Measurements from ENCODE around the gene NUDT17. TPM values are rescaled to one million over a fixed set of nuclear protein-coding genes. Genes with fewer than 3 reads are reported as not detected.

Gene NUDT17
- total and polyA plus RNA-seq, 11 donors: 0.71 to 10.9 (median 4.2) TPM

DNA sequence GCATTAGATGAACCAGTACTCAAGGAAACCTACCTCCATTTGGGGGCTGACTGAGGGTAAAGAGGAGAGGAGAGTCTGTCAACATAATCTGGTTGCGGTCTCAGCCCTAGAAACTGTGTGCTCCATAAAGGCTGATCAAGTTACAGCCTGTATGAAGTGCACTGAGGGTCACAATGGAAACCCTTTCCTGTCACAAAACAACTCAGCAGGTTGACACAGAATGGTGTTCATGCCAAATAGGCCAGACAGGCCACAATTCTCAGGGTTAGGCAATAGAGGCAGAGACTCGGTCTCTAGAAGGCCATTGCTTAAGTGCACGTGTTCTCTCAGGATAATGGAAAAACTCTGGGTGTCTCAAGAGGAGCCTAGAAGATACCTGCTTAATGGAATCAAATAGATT lies 44.3 kb downstream of the NUDT17 start:
- no peaks in the 10 kb centered on the region for H3K27me3 ChIP-seq
- ATAC-seq (no peak), DNase-seq (no peak)
- peaks cover 3 to 42% (median 31%) of the 10 kb centered on the region in 12 donors for H3K4me1 ChIP-seq
- intact Hi-C loops (cut with DNase I): loop anchor here in 8 of 10 donors (2.0 to 10.0 kb wide), 5 partner anchors 21 to 125 kb away; partner anchors contain the start of gene ITGA10 (in 2 of the 8)
- 50 to 74% (median 72%) methylated on average over 3 of the region's 3 CpGs for WGBS, 4 donors
- H3K36me3 ChIP-seq: no peaks in the 10 kb centered on the region
- H3K4me3 ChIP-seq: no peak overlapping the region
- no peak for TF ChIP-seq CTCF (IDR thresholded peaks at IDR 0.05)
- no peak for TF ChIP-seq POLR2A (IDR thresholded peaks at IDR 0.05)
- no peaks in the 10 kb centered on the region for H3K9me3 ChIP-seq
- peak overlapping the region in 2 of 12 donors; percentile 5 to 80 for H3K27ac ChIP-seq

DNA sequence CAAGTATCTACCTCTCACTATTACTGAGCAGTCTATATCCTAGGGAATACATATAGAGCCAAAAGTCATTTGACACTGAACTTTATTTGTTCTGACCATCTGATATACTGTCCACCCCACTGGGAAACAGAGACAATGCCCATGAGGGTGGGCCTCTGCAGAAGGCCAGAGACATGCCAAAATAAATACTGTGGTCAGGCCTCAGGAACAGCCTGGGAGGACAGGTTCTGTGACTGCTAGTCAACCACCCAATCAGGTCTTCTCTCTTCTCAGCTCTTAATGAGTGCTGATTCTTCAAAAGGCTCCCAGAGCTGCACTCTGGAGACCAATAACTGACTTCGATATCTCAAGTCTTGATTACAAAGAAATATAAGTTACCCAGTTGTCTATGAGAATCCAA lies 45.7 kb downstream of the NUDT17 start:
- H3K36me3 ChIP-seq: no peaks in the 10 kb centered on the region
- TF ChIP-seq POLR2A (IDR thresholded peaks at IDR 0.05) (no peak), CTCF (IDR thresholded peaks at IDR 0.05) (no peak)
- H3K27me3 ChIP-seq: no peaks in the 10 kb centered on the region
- peak overlapping the region; percentile 77 to 91 (median 83) for H3K27ac ChIP-seq
- no peak overlapping the region for H3K4me3 ChIP-seq
- H3K4me1 ChIP-seq: peaks cover 3 to 34% (median 28%) of the 10 kb centered on the region in 12 donors
- ATAC-seq: peak; percentile 2 to 7 (median 4)
- 36 to 61% (median 40%) methylated on average over 1 of the region's 1 CpG for WGBS, 4 donors
- H3K9me3 ChIP-seq: no peaks in the 10 kb centered on the region
- no peak for DNase-seq
- intact Hi-C loops (cut with DNase I): loop anchor here in 8 of 10 donors (2.0 to 10.0 kb wide), 5 partner anchors 20 to 124 kb away; partner anchors contain the start of gene ITGA10 (in 2 of the 8)

DNA sequence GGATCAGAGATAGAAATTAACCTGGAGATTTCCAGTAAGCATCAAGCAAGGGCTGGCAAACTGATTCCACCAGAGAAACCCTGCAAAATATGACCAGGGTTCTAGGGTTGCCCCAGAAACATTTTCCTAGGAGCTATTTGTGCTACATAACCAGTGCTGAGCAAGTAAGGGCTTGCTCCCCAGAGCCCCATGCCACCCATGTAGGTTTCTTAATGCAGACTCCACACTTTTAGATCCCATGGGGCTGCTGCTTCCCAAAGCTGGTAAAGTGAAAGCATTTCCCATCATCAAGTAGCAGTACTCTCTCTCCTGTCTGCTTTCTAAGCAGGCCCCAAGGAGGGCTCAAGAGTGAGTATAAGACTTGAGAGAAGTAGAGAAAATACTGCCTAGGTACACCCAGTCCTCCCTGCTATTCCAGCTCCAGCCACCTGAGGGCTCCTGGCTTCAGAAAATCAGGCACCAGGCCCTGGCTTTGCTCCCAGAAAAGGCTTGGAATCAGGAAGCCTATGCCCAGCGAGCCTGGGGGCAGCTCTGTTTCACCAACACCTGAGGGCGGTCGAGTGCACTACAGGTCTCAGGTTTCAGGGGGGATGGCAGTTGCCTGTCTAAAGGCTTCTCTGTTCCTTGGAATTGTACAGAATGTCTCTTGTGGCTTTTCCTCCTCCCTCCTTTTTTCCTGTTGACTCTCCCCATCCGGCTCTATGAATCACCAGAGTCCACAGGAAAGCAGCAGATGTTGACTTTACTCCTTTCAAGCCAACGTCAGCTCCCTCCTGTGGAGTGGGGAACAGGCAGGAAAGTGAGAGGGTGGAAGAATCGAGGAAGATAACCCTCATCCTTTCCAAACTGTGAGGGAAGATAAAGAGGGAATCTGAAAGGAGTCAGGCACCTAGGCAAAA lies 46.4 kb downstream of the NUDT17 start:
- intact Hi-C loops (cut with DNase I): loop anchor here in 9 of 10 donors (1.0 to 10.0 kb wide), 7 partner anchors 17 to 123 kb away; partner anchors contain the start of gene ITGA10 (in 4 of the 9)
- Histone ChIP-seq H3K27ac (peak overlapping the region; percentile 77 to 91 (median 83)), H3K27me3 (no peaks in the 10 kb centered on the region), H3K4me1 (peaks cover 3 to 29% (median 26%) of the 10 kb centered on the region in 12 donors), H3K36me3 (no peaks in the 10 kb centered on the region), H3K9me3 (no peaks in the 10 kb centered on the region), H3K4me3 (peak overlapping the region in 9 of 12 donors; percentile 1 to 35 (median 10))
- ATAC-seq: peak; percentile 87 to 95 (median 94)
- WGBS, 4 donors: 0 to 3% (median 2%) methylated on average over 6 of the region's 6 CpGs
- TF ChIP-seq POLR2A (IDR thresholded peaks at IDR 0.05): no peak
- TF ChIP-seq CTCF (IDR thresholded peaks at IDR 0.05): peak; percentile 85 to 98 (median 94)
- DNase-seq: peak; percentile 89 to 95 (median 93)

Measured in heart left ventricle (tissue), 16 donors.